CD4-positive, alpha-beta T cell (primary cell): ENCODE results near the gene MTERF4. TPM values are rescaled to one million over a fixed set of nuclear protein-coding genes. Genes with fewer than 3 reads are reported as not detected.

ENCODE experiments used
- ATAC-seq: fragments of 200-7000 bp; cut with Tn5 transposase; one replicate; pipeline ENCODE4 v1.10.0; 2022; ENCODE audit warnings: mild to moderate bottlenecking; ENCODE audit not compliant: poor library complexity
- CTCF ChIA-PET: fragments of 350-600 bp; sonication (Branson Sonifier 250); formaldehyde crosslinking; loops from one replicate; lab custom pipeline; 2021; ENCODE audit warnings: antibody characterized with exemption, inconsistent platforms; lab: Charles Lee
- POLR2A ChIA-PET: fragments of 350-600 bp; sonication (Branson Sonifier 250); formaldehyde crosslinking; loops from one replicate; lab custom pipeline; 2021; ENCODE audit warnings: antibody characterized with exemption, inconsistent platforms; lab: Charles Lee
- DNase-seq, 14 experiments: peaks; one replicate each; pipeline ENCODE4 v3.0.0-alpha.2; 2013 to 2020; ENCODE audit warnings: mixed read lengths in 2 of 14
- H3K27ac ChIP-seq, 2 donors: one replicate each; pipeline versions ENCODE4 v1.5.1 to v1.7.0; 2013; ENCODE audit warnings: low read length in 2 of 2, low read depth in 1 of 2, mild to moderate bottlenecking in 1 of 2
- H3K27me3 ChIP-seq, 2 experiments: 1 replicate in 1 of 2; 2 replicates in 1 of 2; pipeline versions ENCODE4 v1.6.1 to v1.7.0; 2013; ENCODE audit warnings: low read length in 2 of 2, control low read depth in 1 of 2, mild to moderate bottlenecking in 1 of 2, moderate library complexity in 1 of 2; ENCODE audit not compliant: insufficient read depth in 2 of 2, control insufficient read depth in 1 of 2
- H3K36me3 ChIP-seq: one replicate; pipeline ENCODE4 v1.6.1; 2013; ENCODE audit warnings: low read length, control low read depth; ENCODE audit not compliant: insufficient read depth
- H3K4me1 ChIP-seq: one replicate; pipeline ENCODE4 v1.6.1; 2013; ENCODE audit warnings: low read length, control low read depth; ENCODE audit not compliant: insufficient read depth
- H3K4me3 ChIP-seq: one replicate; pipeline ENCODE4 v1.5.1; 2013; ENCODE audit warnings: mild to moderate bottlenecking, low read length, moderate library complexity
- H3K9me3 ChIP-seq, 2 experiments: 1 replicate in 1 of 2; 2 replicates in 1 of 2; pipeline versions ENCODE4 v1.6.1 to v1.7.0; 2013; ENCODE audit warnings: low read length in 2 of 2, mild to moderate bottlenecking in 2 of 2, control low read depth in 1 of 2, moderate library complexity in 1 of 2; ENCODE audit not compliant: control insufficient read depth in 1 of 2, insufficient read depth in 1 of 2
- H3K27ac Mint-ChIP-seq: one replicate; pipeline ENCODE4 v1.8.0; 2020; ENCODE audit warnings: mixed read lengths
- H3K27me3 Mint-ChIP-seq: one replicate; pipeline ENCODE4 v1.8.0; 2021; ENCODE audit warnings: mixed read lengths
- H3K36me3 Mint-ChIP-seq: one replicate; pipeline ENCODE4 v1.8.0; 2021; ENCODE audit warnings: low read depth, mixed read lengths
- H3K4me1 Mint-ChIP-seq: one replicate; pipeline ENCODE4 v1.8.0; 2021; ENCODE audit warnings: low read depth, mixed read lengths
- H3K4me3 Mint-ChIP-seq: one replicate; pipeline ENCODE4 v1.8.0; 2020; ENCODE audit warnings: mild to moderate bottlenecking, mixed read lengths
- H3K9me3 Mint-ChIP-seq: one replicate; pipeline ENCODE4 v1.8.0; 2020; ENCODE audit warnings: mixed read lengths
- intact Hi-C, 2 experiments: fragments of 100-400 bp; cut with DNase I in 1 of 2; cut with micrococcal nuclease in 1 of 2; formaldehyde crosslinking; loops; one replicate each; pipeline versions ENCODE4 v1.15.1 to v1.9.0; 2023 to 2025; cut with DNase I, micrococcal nuclease
- total RNA-seq, 174 experiments: library from RNA in 2 of 174; stranded (reverse) in 2 of 174; gene quantifications; one replicate each; pipeline ENCODE4 v1.2.3 and lab custom pipeline; 2021 to 2026
- TF ChIP-seq, protein P1 (sequence below): fragments of 200-600 bp; IDR thresholded peaks from one replicate; pipeline ENCODE4 v1.8.0; 2022; ENCODE audit warnings: antibody characterized with exemption, mild to moderate bottlenecking

MTERF4 gene
- total RNA-seq, 2 experiments from 2014 or later, result 84.0 to 87.5 TPM

DNA sequence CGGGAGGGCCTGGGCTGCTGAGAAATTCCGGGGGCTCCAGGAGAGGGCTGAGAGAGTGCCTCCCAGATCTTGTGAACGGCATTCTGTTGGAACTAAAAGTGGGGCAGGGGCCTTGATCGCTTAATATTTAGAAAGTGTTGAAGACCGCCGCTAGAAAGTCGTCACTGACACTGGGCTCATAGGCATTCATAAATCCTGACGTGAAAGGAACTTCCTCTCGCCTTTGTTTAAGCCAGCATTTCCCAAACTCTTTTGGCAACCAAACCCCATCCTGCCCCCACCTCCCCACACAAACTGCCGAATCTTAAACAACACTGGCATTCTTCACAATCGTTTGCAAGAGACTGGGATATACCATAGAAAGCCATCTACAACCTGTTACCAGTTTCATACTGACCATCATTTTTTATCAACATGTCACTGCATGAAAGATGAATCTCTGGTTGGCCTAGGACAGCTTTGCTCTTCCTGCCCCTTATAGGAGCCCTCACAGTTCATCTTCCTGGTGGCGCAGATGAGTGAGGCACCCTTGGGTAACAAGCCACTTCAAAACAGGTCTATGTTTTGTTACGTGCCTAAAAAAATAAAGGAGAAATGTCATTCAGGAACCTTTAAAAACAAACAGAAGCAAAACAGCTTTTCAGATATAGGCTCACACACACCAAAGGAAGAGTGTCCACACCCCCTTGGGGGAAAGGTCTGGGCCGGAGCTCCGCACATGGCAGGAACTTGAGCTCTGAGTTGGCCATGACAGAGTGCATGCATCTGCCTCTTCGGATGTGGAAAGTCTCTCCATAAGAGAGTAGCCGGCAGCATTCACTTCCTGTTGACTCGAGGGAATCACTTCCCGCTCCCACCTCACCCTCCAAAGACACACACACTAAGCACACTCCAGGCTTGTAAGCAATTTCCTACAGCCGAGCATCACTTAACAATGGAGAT lies 13.0 kb downstream of the MTERF4 start:
- peak in 1 of 14 experiments; percentile 14 for DNase-seq
- H3K27ac Mint-ChIP-seq, result peak overlapping the region; percentile 75
- ATAC-seq, result peak; percentile 73
- ChIA-PET CTCF (interaction anchor here (2.1 kb wide), 1 partner anchor 11 kb away, joined by 6 read pairs; no protein-coding TSS in a partner anchor), POLR2A (interaction anchor here (0.6 to 3.6 kb wide), 6 partner anchors 11 to 60 kb away, joined by 3 to 19 read pairs (median 6); partner anchors contain the start of genes MTERF4 and PASK)
- peaks cover 82% of the 10 kb centered on the region for H3K36me3 ChIP-seq
- H3K4me1 ChIP-seq, result peaks cover 4% of the 10 kb centered on the region
- peaks cover 86% of the 10 kb centered on the region for H3K36me3 Mint-ChIP-seq
- intact Hi-C loops, result loop anchor here in 1 of 2 experiments (10.0 kb wide), 1 partner anchor 126 kb away; no protein-coding TSS in a partner anchor
- H3K9me3 ChIP-seq, result peaks cover 0 to 7% of the 10 kb centered on the region in 2 experiments
- H3K4me3 ChIP-seq, result no peak overlapping the region
- H3K4me1 Mint-ChIP-seq, result peaks cover 27% of the 10 kb centered on the region
- no peaks in the 10 kb centered on the region for H3K9me3 Mint-ChIP-seq
- H3K27ac ChIP-seq, result no peak overlapping the region
- peak overlapping the region; percentile 40 for H3K4me3 Mint-ChIP-seq
- H3K27me3 ChIP-seq, result no peaks in the 10 kb centered on the region
- H3K27me3 Mint-ChIP-seq, result no peaks in the 10 kb centered on the region
- TF ChIP-seq, protein P1, sequence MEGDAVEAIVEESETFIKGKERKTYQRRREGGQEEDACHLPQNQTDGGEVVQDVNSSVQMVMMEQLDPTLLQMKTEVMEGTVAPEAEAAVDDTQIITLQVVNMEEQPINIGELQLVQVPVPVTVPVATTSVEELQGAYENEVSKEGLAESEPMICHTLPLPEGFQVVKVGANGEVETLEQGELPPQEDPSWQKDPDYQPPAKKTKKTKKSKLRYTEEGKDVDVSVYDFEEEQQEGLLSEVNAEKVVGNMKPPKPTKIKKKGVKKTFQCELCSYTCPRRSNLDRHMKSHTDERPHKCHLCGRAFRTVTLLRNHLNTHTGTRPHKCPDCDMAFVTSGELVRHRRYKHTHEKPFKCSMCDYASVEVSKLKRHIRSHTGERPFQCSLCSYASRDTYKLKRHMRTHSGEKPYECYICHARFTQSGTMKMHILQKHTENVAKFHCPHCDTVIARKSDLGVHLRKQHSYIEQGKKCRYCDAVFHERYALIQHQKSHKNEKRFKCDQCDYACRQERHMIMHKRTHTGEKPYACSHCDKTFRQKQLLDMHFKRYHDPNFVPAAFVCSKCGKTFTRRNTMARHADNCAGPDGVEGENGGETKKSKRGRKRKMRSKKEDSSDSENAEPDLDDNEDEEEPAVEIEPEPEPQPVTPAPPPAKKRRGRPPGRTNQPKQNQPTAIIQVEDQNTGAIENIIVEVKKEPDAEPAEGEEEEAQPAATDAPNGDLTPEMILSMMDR, result no peak

GRCh38 chr2:241088376-241088775 lies 13.7 kb downstream of the MTERF4 start:
- no peak overlapping the region for H3K4me3 Mint-ChIP-seq
- H3K27me3 Mint-ChIP-seq, result no peaks in the 10 kb centered on the region
- TF ChIP-seq, protein P1, result no peak
- Histone ChIP-seq H3K27ac (no peak overlapping the region), H3K36me3 (peaks cover 75% of the 10 kb centered on the region), H3K9me3 (peaks cover 0 to 7% of the 10 kb centered on the region in 2 experiments), H3K4me1 (no peaks in the 10 kb centered on the region), H3K4me3 (no peak overlapping the region), H3K27me3 (no peaks in the 10 kb centered on the region)
- intact Hi-C loops, result loop anchor here in 1 of 2 experiments (10.0 kb wide), 1 partner anchor 126 kb away; no protein-coding TSS in a partner anchor
- peaks cover 81% of the 10 kb centered on the region for H3K36me3 Mint-ChIP-seq
- ChIA-PET POLR2A (interaction anchor here (0.7 to 3.6 kb wide), 5 partner anchors 14 to 356 kb away, joined by 3 to 19 read pairs (median 8); partner anchors contain the start of genes MTERF4 and PASK), CTCF (interaction anchor here (2.1 kb wide), 1 partner anchor 10 kb away, joined by 6 read pairs; no protein-coding TSS in a partner anchor)
- ATAC-seq, result peak; percentile 23
- peaks cover 27% of the 10 kb centered on the region for H3K4me1 Mint-ChIP-seq
- H3K9me3 Mint-ChIP-seq, result no peaks in the 10 kb centered on the region
- no peak for DNase-seq
- H3K27ac Mint-ChIP-seq, result peak overlapping the region; percentile 75

DNA sequence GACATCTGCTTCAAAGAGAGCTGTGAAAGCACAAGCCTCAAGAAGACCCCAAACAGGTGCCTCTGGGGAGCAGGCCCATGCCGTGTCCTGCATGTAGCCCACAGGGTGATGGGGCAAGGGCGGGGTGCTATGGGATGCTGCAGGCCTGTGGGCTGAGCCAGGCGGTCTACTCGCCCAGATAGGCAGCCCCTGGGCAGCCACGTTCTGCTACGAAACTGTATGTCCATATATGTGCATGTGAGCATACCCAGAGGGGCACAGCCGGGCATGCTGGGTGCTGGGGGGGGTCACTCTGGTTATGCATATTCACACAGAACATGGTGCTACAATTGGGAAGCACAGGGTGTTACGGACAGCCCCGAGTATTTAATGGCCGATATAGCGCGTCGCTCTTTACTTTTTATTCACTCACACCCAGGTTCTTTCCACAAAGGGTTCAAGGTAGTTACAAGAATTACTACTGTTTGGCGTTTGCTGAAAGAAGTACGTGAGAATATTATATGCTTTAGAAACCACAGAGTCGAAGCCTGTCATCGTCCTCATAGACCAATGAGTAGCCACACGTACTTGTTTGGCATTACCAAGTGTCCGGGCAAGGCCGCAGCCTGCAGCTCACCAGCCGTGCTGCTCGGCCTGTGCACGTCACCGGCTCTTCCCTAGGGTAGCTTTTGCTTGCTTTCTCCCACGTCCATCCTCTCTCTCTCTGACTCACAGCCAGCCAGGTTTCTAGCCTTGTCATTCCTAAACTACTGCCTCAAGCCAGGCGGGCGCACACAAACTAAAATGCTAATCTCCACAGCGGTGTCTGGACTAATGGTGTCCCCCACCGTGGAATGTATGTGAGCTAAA lies 14.4 kb downstream of the MTERF4 start:
- ATAC-seq, result no peak
- no peaks in the 10 kb centered on the region for H3K27me3 Mint-ChIP-seq
- H3K4me1 Mint-ChIP-seq, result peaks cover 23% of the 10 kb centered on the region
- peaks cover 0 to 7% of the 10 kb centered on the region in 2 experiments for H3K9me3 ChIP-seq
- no peaks in the 10 kb centered on the region for H3K4me1 ChIP-seq
- H3K36me3 Mint-ChIP-seq, result peaks cover 82% of the 10 kb centered on the region
- intact Hi-C loops, result loop anchor here in 1 of 2 experiments (10.0 kb wide), 1 partner anchor 127 kb away; no protein-coding TSS in a partner anchor
- H3K4me3 Mint-ChIP-seq, result no peak overlapping the region
- peak in 2 of 14 experiments; percentile 7 to 20 for DNase-seq
- H3K9me3 Mint-ChIP-seq, result no peaks in the 10 kb centered on the region
- CTCF ChIA-PET, result no interaction called here
- H3K27me3 ChIP-seq, result no peaks in the 10 kb centered on the region
- TF ChIP-seq, protein P1, result no peak
- H3K36me3 ChIP-seq, result peaks cover 69% of the 10 kb centered on the region
- POLR2A ChIA-PET, result interaction anchor here (0.7 to 3.6 kb wide), 2 partner anchors 15 to 356 kb away, joined by 3 to 19 read pairs; partner anchors contain the start of gene MTERF4
- peak overlapping the region; percentile 75 for H3K27ac Mint-ChIP-seq
- H3K27ac ChIP-seq, result no peak overlapping the region
- no peak overlapping the region for H3K4me3 ChIP-seq
